GM21786 (cell line): ENCODE results near the gene XKR7.

Experiments used
- ATAC-seq: cut with Tn5 transposase; IDR thresholded peaks from one replicate; pipeline ENCODE4 v1.9.1; 2021; ENCODE audit not compliant: unreplicated experiment

XKR7 gene

GRCh38 chr20:32036716-32037485 is 69.0 kb downstream of the XKR7 start:
- no peak for ATAC-seq

DNA sequence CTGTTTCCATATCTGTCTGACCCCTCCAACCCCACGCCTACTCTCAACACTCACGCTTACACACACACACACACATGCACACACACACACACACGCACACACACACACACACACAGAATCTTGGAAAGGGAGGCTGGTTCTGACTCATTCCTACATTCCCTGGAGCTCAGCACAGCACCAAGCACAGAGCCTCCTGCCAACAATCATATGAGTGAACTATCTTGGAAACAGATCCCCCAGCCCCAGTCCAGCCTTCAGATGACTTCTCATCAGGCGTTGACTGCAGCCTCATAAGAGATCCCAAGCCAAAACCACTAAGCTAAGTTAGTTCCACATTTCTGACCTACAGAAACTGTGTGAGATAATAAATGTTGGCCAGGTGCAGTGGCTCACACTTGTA is 70.0 kb downstream of the XKR7 start:
- ATAC-seq = no peak

- peak; percentile 73 for ATAC-seq
Measured at GRCh38 chr20:32040142-32040953, 72.4 kb downstream of the XKR7 start.

DNA sequence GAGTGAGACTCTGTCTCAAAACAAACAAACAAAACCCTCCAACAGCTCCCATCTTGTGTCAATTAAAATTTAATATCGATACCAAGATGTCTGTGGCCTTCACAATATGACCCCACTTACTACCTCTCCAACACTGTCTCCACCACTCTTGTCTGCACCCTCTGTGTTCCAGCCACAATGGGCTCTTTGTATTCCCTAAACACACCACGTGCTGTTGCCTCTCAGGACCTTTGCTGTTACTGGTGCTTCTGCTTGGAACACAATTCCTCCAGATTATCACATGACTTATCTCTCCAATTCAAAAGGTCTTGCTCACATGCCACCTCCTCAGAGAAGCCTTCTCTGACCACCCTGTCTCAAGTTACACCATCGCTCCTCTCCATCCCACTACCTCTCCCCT is 78.0 kb downstream of the XKR7 start:
- no peak for ATAC-seq

GRCh38 chr20:32050324-32050841 is 82.4 kb downstream of the XKR7 start:
- ATAC-seq = no peak

GRCh38 chr20:32050851-32051556 is 83.1 kb downstream of the XKR7 start:
- no peak for ATAC-seq

GRCh38 chr20:32051720-32052089 is 83.8 kb downstream of the XKR7 start:
- ATAC-seq = no peak

DNA sequence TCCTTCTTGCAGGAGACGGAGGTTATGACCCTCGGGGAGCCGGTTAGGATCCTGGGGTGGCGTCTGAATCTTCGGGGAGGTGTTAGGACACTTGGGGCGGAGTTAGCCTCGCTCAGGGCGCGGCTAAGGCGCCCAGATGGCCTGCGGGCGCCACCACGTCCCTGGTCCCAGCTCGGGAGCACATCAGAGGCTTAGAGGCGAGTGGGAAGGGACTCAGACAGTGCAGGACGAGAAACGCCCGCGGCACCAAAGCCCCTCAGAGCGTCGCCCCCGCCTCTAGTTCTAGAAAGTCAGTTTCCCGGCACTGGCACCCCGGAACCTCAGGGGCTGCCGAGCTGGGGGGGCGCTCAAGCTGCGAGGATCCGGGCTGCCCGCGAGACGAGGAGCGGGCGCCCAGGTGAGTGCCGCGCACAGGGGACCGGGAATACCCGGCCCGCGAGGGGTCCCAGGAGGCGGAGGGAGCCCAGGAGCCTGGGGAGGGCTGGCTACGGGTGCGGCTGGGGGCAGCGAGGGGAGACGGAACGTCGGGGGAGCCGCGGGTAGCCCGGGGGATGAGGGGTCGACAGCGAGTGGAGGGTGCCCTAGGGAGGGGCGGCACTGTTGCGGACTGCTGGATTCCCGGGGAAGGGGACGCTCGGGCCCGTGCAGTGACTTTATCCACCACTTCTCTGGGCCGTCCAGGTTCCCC is 84.3 kb downstream of the XKR7 start, which contains the start of gene HCK:
HCK (plus strand) TSS at position 153 of the 688 bp plus-strand sequence.
- peak; percentile 55 for ATAC-seq

DNA sequence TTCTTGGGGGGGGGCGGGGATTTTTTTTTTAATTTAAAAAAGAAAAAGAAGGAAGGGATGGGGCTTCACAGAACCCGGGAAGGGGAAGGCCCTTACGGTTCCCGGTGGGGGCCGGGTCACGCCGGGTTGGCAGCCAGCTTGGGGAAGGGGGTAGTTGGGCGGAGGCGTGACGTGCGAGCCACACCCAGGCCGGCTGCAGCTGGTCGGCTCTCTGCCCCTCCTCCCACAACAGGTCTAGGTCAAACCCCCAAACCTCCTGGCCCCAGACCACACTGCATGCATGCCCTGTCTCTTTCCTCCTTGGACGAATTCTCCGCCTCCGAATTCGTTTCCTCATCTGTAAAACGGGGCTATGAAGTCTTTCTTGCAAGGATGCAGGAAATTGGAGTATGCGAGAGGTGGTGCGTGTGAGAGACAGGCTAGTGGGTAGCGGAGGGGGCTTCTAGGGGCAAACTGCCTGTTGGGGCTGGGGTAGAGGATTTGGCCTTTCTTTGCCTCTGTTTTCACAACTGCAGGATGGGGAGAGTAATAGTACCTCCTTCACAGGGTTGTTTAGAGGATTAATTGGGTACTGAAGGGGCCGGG is 84.9 kb downstream of the XKR7 start:
- ATAC-seq = no peak
